GM23338 (cell line): ENCODE measurements around the gene THRA.

Experiments
- CREB1 ChIP-seq: fragments of 250-450 bp; sonication (Bioruptor Pico); IDR thresholded peaks from 2 replicates; pipeline ENCODE4 v1.5.0; 2020; ENCODE audit warnings: low read depth, mild to moderate bottlenecking, moderate library complexity
- CTCF ChIP-seq, 2 experiments: fragments of 200-600 bp in 1 of 2; sonication (generic) in 1 of 2; conservative IDR thresholded peaks; 2 replicates each; pipeline versions ENCODE4 v1.5.1 to v1.6.1; 2016 to 2017; ENCODE audit warnings: antibody characterized with exemption in 2 of 2, low read depth in 2 of 2, mild to moderate bottlenecking in 2 of 2, moderate library complexity in 1 of 2
- EZH2 ChIP-seq: fragments of 200-600 bp; sonication (generic); IDR thresholded peaks from one replicate; pipeline ENCODE4 v1.8.0; 2017; ENCODE audit warnings: antibody characterized with exemption, mild to moderate bottlenecking, low read depth; ENCODE audit not compliant: unreplicated experiment
- NANOG ChIP-seq: IDR thresholded peaks from 2 replicates; pipeline ENCODE4 v1.6.1; 2016; ENCODE audit warnings: antibody characterized with exemption, borderline replicate concordance
- POLR2AphosphoS5 ChIP-seq: IDR thresholded peaks from 2 replicates; pipeline ENCODE4 v1.6.1; 2016; ENCODE audit warnings: antibody characterized with exemption, low read depth
- TF ChIP-seq, protein P1 (sequence below): IDR thresholded peaks from one replicate; pipeline ENCODE4 v1.6.1; 2018; ENCODE audit warnings: antibody characterized with exemption; ENCODE audit not compliant: unreplicated experiment

GRCh38 chr17:40022961-40023541 lies 39.7 kb upstream of the THRA start:
- TF ChIP-seq EZH2 (no peak), CTCF (conservative IDR thresholded peaks at IDR 0.05; ENCODE audit: low read depth in 2 of 2) (no peak), CREB1 (no peak), POLR2AphosphoS5 (no peak), NANOG (no peak)
- TF ChIP-seq, protein P1, sequence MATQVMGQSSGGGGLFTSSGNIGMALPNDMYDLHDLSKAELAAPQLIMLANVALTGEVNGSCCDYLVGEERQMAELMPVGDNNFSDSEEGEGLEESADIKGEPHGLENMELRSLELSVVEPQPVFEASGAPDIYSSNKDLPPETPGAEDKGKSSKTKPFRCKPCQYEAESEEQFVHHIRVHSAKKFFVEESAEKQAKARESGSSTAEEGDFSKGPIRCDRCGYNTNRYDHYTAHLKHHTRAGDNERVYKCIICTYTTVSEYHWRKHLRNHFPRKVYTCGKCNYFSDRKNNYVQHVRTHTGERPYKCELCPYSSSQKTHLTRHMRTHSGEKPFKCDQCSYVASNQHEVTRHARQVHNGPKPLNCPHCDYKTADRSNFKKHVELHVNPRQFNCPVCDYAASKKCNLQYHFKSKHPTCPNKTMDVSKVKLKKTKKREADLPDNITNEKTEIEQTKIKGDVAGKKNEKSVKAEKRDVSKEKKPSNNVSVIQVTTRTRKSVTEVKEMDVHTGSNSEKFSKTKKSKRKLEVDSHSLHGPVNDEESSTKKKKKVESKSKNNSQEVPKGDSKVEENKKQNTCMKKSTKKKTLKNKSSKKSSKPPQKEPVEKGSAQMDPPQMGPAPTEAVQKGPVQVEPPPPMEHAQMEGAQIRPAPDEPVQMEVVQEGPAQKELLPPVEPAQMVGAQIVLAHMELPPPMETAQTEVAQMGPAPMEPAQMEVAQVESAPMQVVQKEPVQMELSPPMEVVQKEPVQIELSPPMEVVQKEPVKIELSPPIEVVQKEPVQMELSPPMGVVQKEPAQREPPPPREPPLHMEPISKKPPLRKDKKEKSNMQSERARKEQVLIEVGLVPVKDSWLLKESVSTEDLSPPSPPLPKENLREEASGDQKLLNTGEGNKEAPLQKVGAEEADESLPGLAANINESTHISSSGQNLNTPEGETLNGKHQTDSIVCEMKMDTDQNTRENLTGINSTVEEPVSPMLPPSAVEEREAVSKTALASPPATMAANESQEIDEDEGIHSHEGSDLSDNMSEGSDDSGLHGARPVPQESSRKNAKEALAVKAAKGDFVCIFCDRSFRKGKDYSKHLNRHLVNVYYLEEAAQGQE = no peak
